B cell (primary cell): ENCODE measurements around the gene WNT1. TPM values are rescaled to one million over a fixed set of nuclear protein-coding genes. Genes with fewer than 3 reads are reported as not detected.
A peak's percentile ranks its signal among the peaks of the same experiment; 100 is the strongest.

Experiments used
- ATAC-seq: fragments of 200-7000 bp; cut with Tn5 transposase; one replicate; pipeline ENCODE4 v1.10.0; 2021; ENCODE audit warnings: low read depth, mild to moderate bottlenecking, moderate number of reproducible peaks, moderate library complexity
- CTCF ChIA-PET: fragments of 350-600 bp; sonication (Branson Sonifier 250); formaldehyde crosslinking; loops from one replicate; lab custom pipeline; 2021; ENCODE audit warnings: antibody characterized with exemption, inconsistent platforms; lab: Charles Lee
- POLR2A ChIA-PET: fragments of 350-600 bp; sonication (Branson Sonifier 250); formaldehyde crosslinking; loops from one replicate; lab custom pipeline; 2021; ENCODE audit warnings: antibody characterized with exemption; lab: Charles Lee
- DNase-seq: peaks from one replicate; pipeline ENCODE4 v3.0.0; 2013
- H2AFZ ChIP-seq: 2 replicates; pipeline ENCODE4 v1.6.1; 2012; ENCODE audit warnings: mild to moderate bottlenecking, low read depth, low read length; ENCODE audit not compliant: insufficient read depth, poor library complexity, severe bottlenecking
- H3K27ac ChIP-seq, 2 donors: 1 replicate in 1 of 2; 2 replicates in 1 of 2; pipeline ENCODE4 v1.5.1; 2012 to 2013; ENCODE audit warnings: low read length in 2 of 2, mild to moderate bottlenecking in 2 of 2, moderate library complexity in 1 of 2
- H3K27me3 ChIP-seq, 4 experiments: fragments of 200-600 bp in 1 of 4; sonication (generic) in 1 of 4; replicated peaks in 1 of 4; 1 replicate in 2 of 4; 2 replicates in 2 of 4; pipeline versions ENCODE4 v1.6.1 to v1.7.0; 2013 to 2016; ENCODE audit warnings: low read length in 3 of 4, mild to moderate bottlenecking in 2 of 4, mixed read lengths in 1 of 4, moderate library complexity in 1 of 4; ENCODE audit not compliant: insufficient read depth in 4 of 4, control insufficient read depth in 3 of 4; ENCODE audit errors: control extremely low read depth in 1 of 4
- H3K36me3 ChIP-seq, 2 experiments: replicated peaks in 1 of 2; 1 replicate in 1 of 2; 2 replicates in 1 of 2; pipeline versions ENCODE4 v1.6.1 to v1.7.1; 2013; ENCODE audit warnings: low read length in 1 of 2; ENCODE audit not compliant: insufficient read depth in 2 of 2, control insufficient read depth in 1 of 2; ENCODE audit errors: control extremely low read depth in 1 of 2, extremely low read depth in 1 of 2
- H3K4me1 ChIP-seq, 2 donors: fragments of 200-600 bp in 1 of 2; sonication (generic) in 1 of 2; 1 replicate in 1 of 2; 2 replicates in 1 of 2; pipeline versions ENCODE4 v1.5.1 to v1.6.1; 2013 to 2017; ENCODE audit warnings: low read length in 2 of 2; ENCODE audit not compliant: control insufficient read depth in 2 of 2, insufficient read depth in 2 of 2
- H3K4me2 ChIP-seq: replicated peaks from 2 replicates; pipeline ENCODE3; 2012; ENCODE audit warnings: mild to moderate bottlenecking, low read depth, low read length; ENCODE audit not compliant: poor library complexity, severe bottlenecking
- H3K4me3 ChIP-seq, 5 experiments: fragments of 200-600 bp in 1 of 5; sonication (generic) in 1 of 5; 1 replicate in 3 of 5; 2 replicates in 2 of 5; pipeline versions ENCODE4 v1.5.1 to v1.7.0; 2011 to 2016; ENCODE audit warnings: low read length in 4 of 5, mild to moderate bottlenecking in 4 of 5, low read depth in 2 of 5, control low read depth in 1 of 5, moderate library complexity in 1 of 5; ENCODE audit not compliant: insufficient read depth in 1 of 5; ENCODE audit errors: control extremely low read depth in 1 of 5, extremely low read depth in 1 of 5
- H3K79me2 ChIP-seq: fragments of 200-600 bp; sonication (generic); one replicate; pipeline ENCODE4 v1.6.0; 2016; ENCODE audit warnings: low read length; ENCODE audit not compliant: control insufficient read depth, insufficient read depth
- H3K9ac ChIP-seq: fragments of 200-600 bp; sonication (generic); 2 replicates; pipeline ENCODE4 v1.6.1; 2017; ENCODE audit warnings: mild to moderate bottlenecking, low read length, moderate library complexity
- H3K9me3 ChIP-seq, 3 donors: one replicate each; pipeline versions ENCODE4 v1.6.1 to v1.7.1; 2013; ENCODE audit warnings: low read length in 2 of 3; ENCODE audit not compliant: control insufficient read depth in 2 of 3, insufficient read depth in 1 of 3; ENCODE audit errors: control extremely low read depth in 1 of 3
- H4K20me1 ChIP-seq: 2 replicates; pipeline ENCODE4 v1.6.0; 2012; ENCODE audit warnings: mild to moderate bottlenecking, low read length; ENCODE audit not compliant: insufficient read depth, control insufficient read depth, poor library complexity, severe bottlenecking
- H3K27ac Mint-ChIP-seq: one replicate; pipeline ENCODE4 v1.8.0; 2021; ENCODE audit warnings: mixed read lengths
- H3K27me3 Mint-ChIP-seq: one replicate; pipeline ENCODE4 v1.8.0; 2021; ENCODE audit warnings: mixed read lengths
- H3K4me1 Mint-ChIP-seq: one replicate; pipeline ENCODE4 v1.8.0; 2021; ENCODE audit warnings: mixed read lengths
- H3K4me3 Mint-ChIP-seq: one replicate; pipeline ENCODE4 v1.8.0; 2021; ENCODE audit warnings: mixed read lengths
- H3K9me3 Mint-ChIP-seq: one replicate; pipeline ENCODE4 v1.8.0; 2022; ENCODE audit warnings: mixed read lengths; ENCODE audit not compliant: insufficient read depth
- CTCF ChIP-seq: fragments of 200-600 bp; IDR thresholded peaks from one replicate; pipeline ENCODE4 v1.8.0; 2022; ENCODE audit warnings: antibody characterized with exemption, mild to moderate bottlenecking
- EZH2 ChIP-seq: IDR thresholded peaks from 2 replicates; pipeline ENCODE4 v1.6.1; 2012; ENCODE audit warnings: borderline replicate concordance, low read depth, mild to moderate bottlenecking, moderate library complexity, low read length; ENCODE audit not compliant: insufficient read depth, poor library complexity, severe bottlenecking
- WGBS: methylation state at CpG from one replicate; pipeline ENCODE4 v1.1.5; 2013; ENCODE audit warnings: missing lambda C conversion rate; ENCODE audit not compliant: insufficient coverage; 5-methylcytosine and 5-hydroxymethylcytosine counted together
- intact Hi-C: fragments of 100-400 bp; cut with micrococcal nuclease; formaldehyde crosslinking; loops from one replicate; pipeline ENCODE4 v1.10.0; 2022
- polyA plus RNA-seq: library from polyadenylated mRNA; depleted of rRNA; stranded (reverse); fragments of >200 nt; gene quantifications from 2 replicates; pipeline ENCODE4 v1.2.3, GENCODE V29; 2012
- total RNA-seq, 2 donors: library from RNA; stranded (reverse); fragments of 120-200 nt in 1 of 2; gene quantifications; 1 replicate in 1 of 2; 2 replicates in 1 of 2; pipeline versions ENCODE4 v1.2.3 to v1.2.4, GENCODE V29; 2013 to 2022

The WNT1 gene
- total and polyA plus RNA-seq, 2 donors (not counting 1 experiment from before 2014, with no cell fraction given), result 0.55 TPM; not detected in 1

- ChIA-PET POLR2A (interaction anchor here (0.6 to 1.4 kb wide), 4 partner anchors 11 to 174 kb away, joined by 3 to 6 read pairs (median 6); partner anchors contain the start of genes CACNB3 and TUBA1B), CTCF (interaction anchor here (0.6 to 4.5 kb wide), 16 partner anchors 10 to 1817 kb away, joined by 3 to 26 read pairs (median 4); partner anchors contain the start of genes DDX23, FKBP11, RND1 and WNT1)
- Histone ChIP-seq H4K20me1 (peaks cover 25% of the 10 kb centered on the region), H3K9me3 (no peaks in the 10 kb centered on the region), H3K4me3 (peak overlapping the region; percentile 59 to 96 (median 91)), H3K4me2 (peak overlapping the region; percentile 98), H3K9ac (peak overlapping the region; percentile 96), H3K27me3 (peaks cover 0 to 3% (median 0%) of the 10 kb centered on the region in 4 experiments), H3K79me2 (peaks cover 43% of the 10 kb centered on the region), H3K27ac (peak overlapping the region; percentile 21 to 81), H3K4me1 (peaks cover 34 to 36% of the 10 kb centered on the region in 2 donors), H3K36me3 (peaks cover 1 to 2% of the 10 kb centered on the region in 2 experiments), H2AFZ (peak overlapping the region; percentile 98)
- intact Hi-C loops, result no loop called here
- peaks cover 40% of the 10 kb centered on the region for H3K4me1 Mint-ChIP-seq
- H3K27me3 Mint-ChIP-seq, result no peaks in the 10 kb centered on the region
- peak overlapping the region; percentile 95 for H3K4me3 Mint-ChIP-seq
- ATAC-seq, result no peak
- H3K27ac Mint-ChIP-seq, result peak overlapping the region; percentile 92
- TF ChIP-seq EZH2 (no peak), CTCF (no peak)
- WGBS, result 17% methylated on average over 1 of the region's 3 CpGs
- no peaks in the 10 kb centered on the region for H3K9me3 Mint-ChIP-seq
- peak; percentile 57 for DNase-seq
Observed at GRCh38 chr12:48958049-48958388, 20.1 kb upstream of the WNT1 start.

- ChIA-PET POLR2A (no interaction called here), CTCF (interaction anchor here (0.7 kb wide), 1 partner anchor 35 kb away, joined by 4 read pairs; no protein-coding TSS in a partner anchor)
- H3K27me3 ChIP-seq, result peaks cover 0 to 3% (median 0%) of the 10 kb centered on the region in 4 experiments
- no peaks in the 10 kb centered on the region for H3K36me3 ChIP-seq
- peaks cover 25% of the 10 kb centered on the region for H3K4me1 Mint-ChIP-seq
- no peak overlapping the region for H3K4me2 ChIP-seq
- peaks cover 18 to 21% of the 10 kb centered on the region in 2 donors for H3K4me1 ChIP-seq
- H2AFZ ChIP-seq, result no peak overlapping the region
- TF ChIP-seq CTCF, result no peak
- H3K27me3 Mint-ChIP-seq, result no peaks in the 10 kb centered on the region
- ATAC-seq, result no peak
- H3K9ac ChIP-seq, result no peak overlapping the region
- no peak overlapping the region for H3K4me3 Mint-ChIP-seq
- peaks cover 15% of the 10 kb centered on the region for H3K79me2 ChIP-seq
- no peaks in the 10 kb centered on the region for H4K20me1 ChIP-seq
- H3K4me3 ChIP-seq, result no peak overlapping the region
- WGBS, result 81% methylated on average over 2 of the region's 3 CpGs
- H3K9me3 Mint-ChIP-seq, result no peaks in the 10 kb centered on the region
- intact Hi-C loops, result no loop called here
- no peak for DNase-seq
- no peak overlapping the region for H3K27ac Mint-ChIP-seq
- no peaks in the 10 kb centered on the region for H3K9me3 ChIP-seq
- H3K27ac ChIP-seq, result no peak overlapping the region
Observed at GRCh38 chr12:48960834-48961233, 17.3 kb upstream of the WNT1 start.
